Measurements from ENCODE around the gene PTPRM. TPM values are rescaled to one million over a fixed set of nuclear protein-coding genes. Genes with fewer than 3 reads are reported as not detected.

PTPRM gene
- polyA plus RNA-seq, 12 donors, result 64.3 to 109 (median 90.1) TPM; not detected in 1

DNA sequence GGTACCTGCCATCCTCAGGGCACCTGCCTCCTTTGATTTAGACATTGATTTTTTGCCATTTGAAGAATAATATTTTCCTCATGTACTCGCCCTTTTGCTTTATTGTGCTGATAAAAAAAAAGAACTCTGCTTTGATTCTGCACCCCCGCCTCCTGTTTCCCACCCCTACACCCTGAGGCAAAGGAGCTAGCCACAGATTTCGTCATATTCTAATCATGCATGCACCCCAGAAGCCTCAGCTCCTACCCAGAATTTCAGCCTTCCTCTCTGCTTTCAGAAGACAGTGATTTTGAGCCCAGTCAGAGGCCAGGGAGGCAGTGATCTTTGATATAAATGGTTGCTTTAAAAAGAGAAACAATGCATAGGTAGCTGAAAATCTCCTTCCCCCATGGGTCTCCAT, 329.0 kb downstream of the PTPRM start:
- no peak for DNase-seq

- no peak for DNase-seq
Measured at GRCh38 chr18:7896805-7897518, 329.8 kb downstream of the PTPRM start.

DNA sequence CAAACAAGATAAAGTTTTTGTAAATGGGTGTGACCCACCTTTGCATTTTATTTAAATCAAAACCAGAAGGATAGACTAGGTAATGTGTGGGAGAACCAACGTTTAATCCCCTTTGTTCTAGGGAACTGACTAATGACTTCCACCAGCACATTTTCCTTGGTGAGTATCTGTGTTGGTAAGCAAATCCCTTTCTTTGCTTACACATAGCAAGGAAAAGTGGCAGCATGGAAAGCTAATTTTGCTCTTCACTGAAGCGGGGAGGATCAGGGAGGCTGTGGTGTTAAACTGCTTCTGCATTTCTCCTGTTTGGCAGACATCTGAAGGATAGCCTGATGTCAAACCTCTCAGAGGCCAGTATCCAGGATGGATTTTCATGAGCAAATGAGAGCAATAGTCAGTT, 331.1 kb downstream of the PTPRM start:
- DNase-seq, result no peak

DNA sequence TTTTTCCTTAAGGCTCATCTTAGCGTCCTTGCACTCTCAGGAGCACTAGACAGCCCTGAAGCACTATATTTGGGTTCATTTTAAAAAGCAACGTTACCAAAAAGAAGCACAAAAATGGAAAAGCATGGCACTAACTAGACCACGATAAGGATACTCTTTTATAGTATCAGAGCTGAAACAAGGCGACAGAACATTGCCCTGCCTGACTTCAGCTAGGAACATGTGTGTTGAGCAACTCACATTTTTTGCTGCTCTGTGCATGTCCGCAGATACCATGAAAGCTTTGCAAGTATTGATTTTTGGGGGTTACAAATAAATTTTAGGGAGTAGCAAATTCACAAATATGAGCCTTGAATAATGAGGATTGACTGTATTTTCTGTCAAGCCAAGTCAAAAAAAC, 332.0 kb downstream of the PTPRM start:
- no peak for DNase-seq

DNA sequence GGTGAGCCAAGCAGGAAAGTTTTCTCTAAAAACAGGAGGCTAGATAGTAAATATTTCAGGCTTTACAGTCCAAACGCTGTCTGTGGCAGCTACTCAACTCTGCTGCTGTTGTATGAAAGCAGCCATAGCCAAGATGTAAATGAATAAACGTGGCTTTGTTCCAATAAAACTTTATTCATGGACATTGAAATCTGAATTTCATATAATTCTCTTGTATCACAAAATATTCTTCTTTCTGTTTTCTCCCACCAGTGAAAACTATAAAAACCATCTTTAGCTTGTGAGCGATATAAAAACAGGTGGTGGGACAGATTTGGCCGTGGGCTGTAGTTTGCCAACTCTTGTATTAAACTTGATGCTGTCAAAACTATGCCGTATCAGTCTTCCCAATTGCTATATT, 333.0 kb downstream of the PTPRM start:
- DNase-seq, result no peak

DNA sequence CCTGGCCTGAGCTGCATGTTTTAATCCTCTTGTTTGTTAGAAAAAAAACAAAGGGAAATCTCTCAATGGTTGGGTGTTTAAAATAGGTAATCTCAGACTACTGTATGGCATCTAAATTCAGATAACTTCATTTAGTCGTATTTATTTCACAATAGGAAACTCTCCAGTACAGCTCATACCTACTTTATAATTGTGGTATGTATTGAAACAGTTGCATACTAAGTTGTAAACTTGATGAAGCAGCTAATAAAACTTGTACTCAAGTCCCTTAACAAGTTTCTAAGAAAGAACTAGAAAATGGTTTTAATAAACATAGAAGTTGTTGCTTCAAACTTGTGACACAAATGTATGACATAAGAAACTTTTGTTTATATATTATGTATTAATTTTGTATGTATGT, 334.5 kb downstream of the PTPRM start:
- DNase-seq, result no peak

GRCh38 chr18:7902399-7902839, 335.3 kb downstream of the PTPRM start:
- no peak for DNase-seq

- no peak for DNase-seq
Measured at GRCh38 chr18:7904529-7904928, 337.4 kb downstream of the PTPRM start.

- no peak for DNase-seq
Measured at GRCh38 chr18:7908681-7909299, 341.7 kb downstream of the PTPRM start.

DNA sequence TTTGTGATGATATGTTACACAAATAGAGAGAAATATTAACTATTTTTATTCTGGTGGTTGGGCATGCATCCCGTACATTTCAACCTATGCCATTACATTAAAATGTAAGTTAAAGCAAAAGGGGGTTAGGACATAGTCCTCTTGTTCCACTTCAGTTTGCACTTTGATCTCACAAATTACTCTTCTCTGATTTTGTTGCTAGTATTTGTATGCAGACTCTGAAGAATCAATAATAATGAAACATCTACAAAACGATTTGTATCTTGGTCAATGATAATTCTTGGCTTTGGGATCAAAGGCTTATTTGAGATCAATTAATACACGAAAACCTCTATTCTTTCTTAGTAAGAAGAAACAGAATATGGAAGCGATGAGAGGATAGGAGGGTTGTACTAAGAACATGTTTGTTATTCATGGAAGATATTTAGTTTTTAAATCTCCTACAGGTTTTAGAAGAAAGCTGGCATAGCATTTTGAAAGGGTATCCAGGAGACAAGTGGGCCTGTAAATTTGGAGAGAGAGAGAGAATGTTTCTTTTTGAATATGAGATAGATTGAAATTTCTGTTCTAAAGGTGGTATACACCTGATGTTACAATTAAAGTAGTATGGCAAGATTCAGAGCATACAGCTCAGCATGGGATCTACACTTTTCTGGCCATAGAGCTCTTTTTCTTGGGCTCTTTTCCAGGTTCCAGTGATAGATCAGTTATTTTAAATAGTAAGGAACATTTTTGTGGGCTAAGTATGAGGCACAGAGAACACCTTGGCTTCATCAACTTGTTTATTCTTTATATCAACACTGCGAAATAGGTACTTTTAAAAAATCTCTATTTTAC, 347.9 kb downstream of the PTPRM start:
- no peak for DNase-seq

GRCh38 chr18:7918701-7919100, 351.6 kb downstream of the PTPRM start:
- DNase-seq, result no peak

- DNase-seq, result no peak
Measured at GRCh38 chr18:7919565-7919964, 352.4 kb downstream of the PTPRM start.

- no peak for DNase-seq
Measured at GRCh38 chr18:7921938-7922587, 354.9 kb downstream of the PTPRM start.

DNA sequence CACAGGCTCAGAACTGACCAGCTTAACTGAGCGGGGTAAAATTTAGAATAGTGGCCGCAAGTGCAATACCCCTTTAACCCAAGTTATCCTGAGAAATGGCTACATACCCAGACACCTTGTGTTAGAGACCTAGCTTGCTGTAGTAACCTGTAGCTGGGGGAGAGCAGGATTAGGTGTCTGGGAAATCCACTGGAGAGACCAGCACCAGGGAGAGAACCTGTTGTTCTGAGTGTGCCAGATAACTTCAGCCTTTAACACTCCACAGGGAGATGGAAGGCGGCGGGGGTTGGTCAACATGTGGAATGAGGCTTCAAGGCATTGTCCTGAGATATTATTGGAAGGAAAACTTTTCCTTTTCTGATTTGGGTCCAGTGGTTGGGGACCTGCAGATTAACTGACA, 356.0 kb downstream of the PTPRM start:
- no peak for DNase-seq

GRCh38 chr18:7924616-7925015, 357.5 kb downstream of the PTPRM start:
- no peak for DNase-seq

- no peak for DNase-seq
Measured at GRCh38 chr18:7926526-7926925, 359.4 kb downstream of the PTPRM start.

GRCh38 chr18:7927119-7927518, 360.0 kb downstream of the PTPRM start:
- no peak for DNase-seq

DNA sequence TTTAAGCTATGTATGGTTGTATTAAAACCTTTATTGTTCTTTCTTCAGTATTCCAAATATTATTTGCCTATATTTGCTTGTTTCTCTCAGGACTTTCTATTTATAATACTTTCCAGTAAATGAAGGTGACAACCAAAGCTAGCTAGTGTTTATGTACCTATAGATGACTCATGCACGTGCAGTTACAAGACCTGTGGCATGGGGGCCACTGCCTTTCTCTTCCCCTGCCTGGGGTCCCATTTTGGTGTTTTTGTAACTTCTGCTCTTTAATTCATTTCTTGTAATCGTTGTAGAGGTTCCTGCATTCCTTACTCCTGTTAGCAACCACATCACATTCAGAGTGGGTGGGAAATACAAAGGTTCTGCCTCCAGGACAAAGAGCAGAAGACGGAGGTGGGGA, 364.6 kb downstream of the PTPRM start:
- DNase-seq, result no peak

DNA sequence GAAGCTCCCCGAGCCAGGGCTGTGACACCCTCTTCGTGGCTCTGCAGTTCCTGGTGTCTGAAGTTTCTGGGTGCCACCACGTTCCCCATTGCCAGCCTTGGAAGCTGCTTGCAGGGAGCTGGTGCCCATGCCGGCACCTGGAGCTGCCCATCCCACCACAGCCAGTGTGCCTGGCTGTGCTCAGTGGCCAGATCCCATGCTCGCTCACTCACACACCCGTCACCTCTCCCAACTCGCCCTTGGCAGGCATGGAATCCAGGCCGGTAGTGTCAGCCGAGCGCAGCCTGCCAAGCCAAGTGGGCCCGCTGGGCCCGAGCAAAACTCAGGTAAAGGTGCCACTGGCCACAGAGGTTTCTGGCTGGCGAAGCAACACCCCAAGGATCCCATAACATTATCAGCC, 370.2 kb downstream of the PTPRM start:
- no peak for DNase-seq

- no peak for DNase-seq
Measured at GRCh38 chr18:7939521-7939920, 372.4 kb downstream of the PTPRM start.

GRCh38 chr18:7940379-7940778, 373.3 kb downstream of the PTPRM start:
- no peak for DNase-seq

DNA sequence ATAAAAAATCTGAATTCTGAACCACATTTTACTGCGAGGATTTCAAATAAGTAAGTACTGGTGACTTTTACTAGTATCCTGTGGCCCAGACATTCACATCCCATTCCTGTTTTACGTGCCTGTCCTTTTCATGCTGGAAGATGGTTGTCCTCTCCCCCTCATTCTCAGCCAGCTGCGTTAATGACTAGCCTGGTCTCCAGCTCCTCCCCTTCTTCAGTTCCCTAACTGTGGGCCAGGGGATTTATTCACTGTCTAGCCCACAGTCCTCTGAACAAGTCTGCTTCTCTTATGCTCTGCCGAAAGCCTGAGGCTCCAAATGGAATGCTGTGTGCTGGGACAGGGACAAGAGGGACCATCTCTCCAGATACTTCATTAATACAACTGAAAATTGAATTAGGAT, 373.9 kb downstream of the PTPRM start:
- no peak for DNase-seq

Data from muscle of arm (tissue), 12 donors.